H1 (cell line): ENCODE measurements around the gene PDE4B. TPM values are rescaled to one million over a fixed set of nuclear protein-coding genes. Genes with fewer than 3 reads are reported as not detected.
"Not testable (repeated sequence)": the region's sequence is repeated elsewhere in the genome, so short reads cannot be mapped to it uniquely, and the experiment has no call there.

Source experiments
- CTCF ChIA-PET: fragments of 300-600 bp; sonication (Branson Sonifier 250); formaldehyde crosslinking; loops from one replicate; lab custom pipeline; 2021; ENCODE audit not compliant: partially characterized antibody; lab: Charles Lee
- POLR2A ChIA-PET: fragments of 300-600 bp; sonication (Branson Sonifier 250); formaldehyde crosslinking; loops from one replicate; lab custom pipeline; 2021; ENCODE audit warnings: inconsistent platforms; ENCODE audit not compliant: partially characterized antibody; lab: Charles Lee
- DNase-seq, 2 experiments: peaks; one replicate each; pipeline versions ENCODE4 v3.0.0 to v3.0.0-alpha.2; 2010 to 2022; ENCODE audit warnings: low spot score in 2 of 2, low read depth in 1 of 2, mixed read lengths in 1 of 2
- FAIRE-seq: peaks from 2 replicates; lab custom pipeline; 2011; peaks lifted over from hg19 to GRCh38; lab: Jason Lieb, UNC
- H2AFZ ChIP-seq: 2 replicates; pipeline ENCODE4 v1.8.1; 2012; ENCODE audit warnings: low read length, inconsistent platforms
- H2AK5ac ChIP-seq: 2 replicates; pipeline ENCODE4 v1.6.1; 2013; ENCODE audit warnings: low read depth, low read length
- H2BK120ac ChIP-seq: replicated peaks from 2 replicates; pipeline ENCODE3; 2013; ENCODE audit warnings: low read depth, low read length, inconsistent platforms
- H2BK12ac ChIP-seq: 2 replicates; pipeline ENCODE4 v1.6.1; 2013; ENCODE audit warnings: low read depth, low read length
- H2BK15ac ChIP-seq: 2 replicates; pipeline ENCODE4 v1.6.1; 2013; ENCODE audit warnings: low read length
- H2BK20ac ChIP-seq: 2 replicates; pipeline ENCODE4 v1.6.1; 2013; ENCODE audit warnings: low read length
- H2BK5ac ChIP-seq: 2 replicates; pipeline ENCODE4 v1.6.1; 2013; ENCODE audit warnings: low read depth, low read length
- H3K14ac ChIP-seq: 2 replicates; pipeline ENCODE4 v1.6.1; 2013; ENCODE audit warnings: inconsistent platforms; ENCODE audit not compliant: insufficient read length
- H3K18ac ChIP-seq: 2 replicates; pipeline ENCODE4 v1.6.1; 2013; ENCODE audit warnings: low read length; ENCODE audit errors: extremely low read depth
- H3K23ac ChIP-seq: 2 replicates; pipeline ENCODE4 v1.6.1; 2013; ENCODE audit warnings: inconsistent platforms; ENCODE audit not compliant: insufficient read length
- H3K23me2 ChIP-seq: 2 replicates; pipeline ENCODE4 v1.6.1; 2013; ENCODE audit warnings: low read depth, low read length
- H3K27ac ChIP-seq: 2 replicates; pipeline ENCODE4 v1.6.1; 2011; ENCODE audit warnings: low read depth, low read length, inconsistent platforms
- H3K27me3 ChIP-seq, 4 experiments: replicated peaks in 1 of 4; 1 replicate in 1 of 4; 2 replicates in 3 of 4; pipeline versions ENCODE4 v1.6.1 to v1.8.1; 2011 to 2013; ENCODE audit warnings: low read length in 3 of 4, mild to moderate bottlenecking in 3 of 4, inconsistent platforms in 2 of 4, mixed read lengths in 2 of 4, moderate library complexity in 1 of 4; ENCODE audit not compliant: control insufficient read depth in 3 of 4, insufficient read depth in 3 of 4; ENCODE audit errors: extremely low read depth in 1 of 4
- H3K36me3 ChIP-seq, 4 experiments: 2 replicates each; pipeline versions ENCODE4 v1.6.1 to v1.8.1; 2011 to 2013; ENCODE audit warnings: mild to moderate bottlenecking in 4 of 4, low read length in 3 of 4, moderate library complexity in 2 of 4, control low read depth in 1 of 4, inconsistent platforms in 1 of 4; ENCODE audit not compliant: insufficient read depth in 4 of 4, control insufficient read depth in 2 of 4
- H3K4ac ChIP-seq: replicated peaks from 2 replicates; pipeline ENCODE3; 2013; ENCODE audit warnings: low read length, low read depth, mixed read lengths, inconsistent platforms; ENCODE audit not compliant: insufficient read length
- H3K4me1 ChIP-seq, 4 experiments: replicated peaks in 1 of 4; 1 replicate in 1 of 4; 2 replicates in 3 of 4; pipeline versions ENCODE4 v1.6.1 to v1.8.1; 2011 to 2013; ENCODE audit warnings: low read length in 3 of 4, inconsistent platforms in 2 of 4, mixed read lengths in 1 of 4; ENCODE audit not compliant: insufficient read depth in 4 of 4, control insufficient read depth in 3 of 4
- H3K4me2 ChIP-seq, 2 experiments: 2 replicates each; pipeline versions ENCODE4 v1.6.1 to v1.8.1; 2011 to 2013; ENCODE audit warnings: low read depth in 2 of 2, low read length in 2 of 2, control low read depth in 1 of 2, inconsistent platforms in 1 of 2, mild to moderate bottlenecking in 1 of 2; ENCODE audit not compliant: insufficient read depth in 1 of 2
- H3K4me3 ChIP-seq, 4 experiments: fragments of 200-600, 300-600 bp in 1 of 4; sonication (generic), shearing (Covaris generic), sonication (Bioruptor Twin) in 1 of 4; 2 replicates each; pipeline versions ENCODE4 v1.5.1 to v1.8.1; 2011 to 2016; ENCODE audit warnings: low read length in 4 of 4, low read depth in 3 of 4, control low read depth in 2 of 4, inconsistent platforms in 2 of 4, mild to moderate bottlenecking in 2 of 4, mixed read lengths in 1 of 4, moderate library complexity in 1 of 4; ENCODE audit not compliant: insufficient read depth in 2 of 4; ENCODE audit errors: extremely low read depth in 1 of 4
- H3K56ac ChIP-seq: replicated peaks from 2 replicates; pipeline ENCODE3; 2013; ENCODE audit warnings: low read depth, mild to moderate bottlenecking, mixed read lengths, low read length, inconsistent platforms; ENCODE audit not compliant: insufficient read length
- H3K79me1 ChIP-seq: 2 replicates; pipeline ENCODE4 v1.6.1; 2013; ENCODE audit warnings: low read depth, low read length, control low read depth
- H3K79me2 ChIP-seq, 2 experiments: 2 replicates each; pipeline versions ENCODE4 v1.6.1 to v1.8.1; 2012 to 2013; ENCODE audit warnings: low read length in 2 of 2, mild to moderate bottlenecking in 2 of 2, inconsistent platforms in 1 of 2; ENCODE audit not compliant: insufficient read depth in 2 of 2, control insufficient read depth in 1 of 2
- H3K9ac ChIP-seq, 4 experiments: replicated peaks in 1 of 4; 1 replicate in 1 of 4; 2 replicates in 3 of 4; pipeline versions ENCODE4 v1.6.1 to v1.8.1; 2011 to 2013; ENCODE audit warnings: low read depth in 3 of 4, low read length in 3 of 4, control low read depth in 2 of 4, mild to moderate bottlenecking in 2 of 4, moderate library complexity in 2 of 4, inconsistent platforms in 1 of 4; ENCODE audit errors: extremely low read depth in 1 of 4
- H3K9me3 ChIP-seq, 2 experiments: 2 replicates each; pipeline versions ENCODE4 v1.6.1 to v1.8.1; 2012 to 2013; ENCODE audit warnings: mild to moderate bottlenecking in 2 of 2, moderate library complexity in 2 of 2, control low read depth in 1 of 2, inconsistent platforms in 1 of 2, low read depth in 1 of 2, low read length in 1 of 2, mixed read lengths in 1 of 2; ENCODE audit not compliant: insufficient read depth in 2 of 2
- H4K20me1 ChIP-seq, 2 experiments: replicated peaks in 1 of 2; 2 replicates each; pipeline versions ENCODE3 to v1.8.1; 2011 to 2013; ENCODE audit warnings: inconsistent platforms in 2 of 2, low read length in 2 of 2, mild to moderate bottlenecking in 1 of 2; ENCODE audit not compliant: insufficient read depth in 2 of 2, control insufficient read depth in 1 of 2
- H4K5ac ChIP-seq: 2 replicates; pipeline ENCODE4 v1.6.1; 2013; ENCODE audit warnings: low read length, low read depth, mixed read lengths, inconsistent platforms; ENCODE audit not compliant: insufficient read length
- H4K8ac ChIP-seq: 2 replicates; pipeline ENCODE4 v1.8.0; 2013; ENCODE audit warnings: mild to moderate bottlenecking, moderate library complexity, low read length, inconsistent platforms; ENCODE audit not compliant: insufficient read depth; ENCODE audit errors: extremely low read depth
- H4K91ac ChIP-seq: replicated peaks from 2 replicates; pipeline ENCODE3; 2013; ENCODE audit warnings: low read length, mixed read lengths, inconsistent platforms; ENCODE audit not compliant: insufficient read length
- TEAD4 ChIP-seq: IDR thresholded peaks from 2 replicates; pipeline ENCODE4 v1.6.1; 2012; ENCODE audit warnings: low read depth, low read length, inconsistent platforms, mixed read lengths
- WGBS, 2 experiments: shearing (Covaris generic) in 1 of 2; methylation state at CpG; one replicate each; pipeline versions ENCODE4 v1.1.6 to v1.1.7; 2013 to 2015; ENCODE audit warnings: low lambda C conversion rate in 2 of 2, mixed read lengths in 2 of 2, inconsistent platforms in 1 of 2, low coverage in 1 of 2, missing lambda C conversion rate in 1 of 2; ENCODE audit not compliant: insufficient replicate concordance in 2 of 2, insufficient coverage in 1 of 2, insufficient read length in 1 of 2; ENCODE audit errors: extremely low coverage in 1 of 2, missing lambda C conversion rate in 1 of 2; 5-methylcytosine and 5-hydroxymethylcytosine counted together
- polyA plus RNA-seq, 7 experiments: library from polyadenylated mRNA; depleted of rRNA in 3 of 7; stranded (reverse) in 5 of 7; unstranded in 2 of 7; fragments of >200 nt in 5 of 7; fragments of 200-250 nt in 2 of 7; gene quantifications; 1 replicate in 5 of 7; 2 replicates in 1 of 7; 4 replicates in 1 of 7; pipeline versions ENCODE4 v1.2.1 to v1.2.3, GENCODE V29; 2011 to 2013; ENCODE audit warnings: missing spikeins in 2 of 7, mixed read lengths in 2 of 7
- total RNA-seq: library from RNA; stranded (reverse); fragmentation: NEBNext Ultra II Directional; extraction: Animal tissue kit (Norgen Biotek cat#: 25700); gene quantifications from 2 replicates; pipeline ENCODE4 v1.2.1, GENCODE V29; 2021
- TF ChIP-seq, protein P1 (sequence below): IDR thresholded peaks from 2 replicates; pipeline ENCODE4 v1.6.1; 2012; ENCODE audit warnings: low read length, inconsistent platforms

Gene PDE4B
- total and polyA plus RNA-seq, 2 of the 8 experiments (the other 6 are each of a cell fraction or from before 2014, with no cell fraction given), result 5.0 to 15.1 TPM

DNA sequence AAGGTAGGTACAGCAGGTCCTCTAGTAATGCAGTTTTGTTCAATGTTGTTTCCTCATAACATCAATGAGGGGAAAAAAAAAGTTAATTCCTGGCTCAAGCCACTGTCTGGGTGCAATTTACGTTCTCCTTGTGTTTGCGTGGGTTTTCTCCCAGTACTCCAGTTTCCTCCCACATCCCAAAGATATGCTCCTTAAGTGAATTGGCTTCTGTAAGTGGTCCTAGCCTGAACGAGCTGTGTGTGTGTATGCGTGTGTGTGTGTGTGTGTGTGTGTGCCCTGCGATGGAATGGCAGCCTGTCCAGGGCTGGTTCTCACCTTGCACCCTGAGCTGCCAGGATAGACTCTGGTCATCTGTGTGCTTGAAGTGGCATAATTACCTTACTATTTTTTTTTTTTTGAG, 332.0 kb downstream of the PDE4B start (continued):
- TF ChIP-seq, protein P1, sequence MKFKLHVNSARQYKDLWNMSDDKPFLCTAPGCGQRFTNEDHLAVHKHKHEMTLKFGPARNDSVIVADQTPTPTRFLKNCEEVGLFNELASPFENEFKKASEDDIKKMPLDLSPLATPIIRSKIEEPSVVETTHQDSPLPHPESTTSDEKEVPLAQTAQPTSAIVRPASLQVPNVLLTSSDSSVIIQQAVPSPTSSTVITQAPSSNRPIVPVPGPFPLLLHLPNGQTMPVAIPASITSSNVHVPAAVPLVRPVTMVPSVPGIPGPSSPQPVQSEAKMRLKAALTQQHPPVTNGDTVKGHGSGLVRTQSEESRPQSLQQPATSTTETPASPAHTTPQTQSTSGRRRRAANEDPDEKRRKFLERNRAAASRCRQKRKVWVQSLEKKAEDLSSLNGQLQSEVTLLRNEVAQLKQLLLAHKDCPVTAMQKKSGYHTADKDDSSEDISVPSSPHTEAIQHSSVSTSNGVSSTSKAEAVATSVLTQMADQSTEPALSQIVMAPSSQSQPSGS, result no peak
- TF ChIP-seq TEAD4, result no peak

DNA sequence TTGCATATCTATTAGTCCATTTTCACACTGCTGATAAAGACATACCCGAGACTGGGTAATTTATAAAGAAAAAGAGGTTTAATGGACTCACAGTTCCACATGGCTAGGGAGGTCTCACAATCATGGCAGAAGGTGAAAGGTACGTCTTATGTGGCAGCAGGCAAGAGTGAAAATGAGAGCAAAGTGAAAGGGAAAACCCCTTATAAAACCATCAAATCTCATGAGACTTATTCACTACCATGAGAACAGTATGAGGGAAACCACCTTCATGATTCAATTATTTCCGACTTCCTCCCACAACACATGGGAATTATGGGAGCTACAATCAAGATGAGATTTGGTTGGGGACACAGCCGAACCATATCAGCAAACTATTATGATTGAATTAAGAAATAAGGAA, 335.9 kb downstream of the PDE4B start:
- H4K20me1 ChIP-seq, H3K9ac ChIP-seq, H3K27ac ChIP-seq, H3K9me3 ChIP-seq, H3K4me1 ChIP-seq, H3K27me3 ChIP-seq, H2BK15ac ChIP-seq, H3K4me3 ChIP-seq, H2AK5ac ChIP-seq, H2BK20ac ChIP-seq, H3K4ac ChIP-seq, CTCF ChIA-PET, H4K5ac ChIP-seq, H3K79me2 ChIP-seq, H3K4me2 ChIP-seq, H3K14ac ChIP-seq, H2AFZ ChIP-seq, H3K23me2 ChIP-seq, DNase-seq, H3K36me3 ChIP-seq, H3K23ac ChIP-seq, H2BK5ac ChIP-seq, H4K8ac ChIP-seq, POLR2A ChIA-PET, H3K18ac ChIP-seq, H3K56ac ChIP-seq, H4K91ac ChIP-seq, H2BK120ac ChIP-seq, H3K79me1 ChIP-seq, H2BK12ac ChIP-seq, FAIRE-seq: not testable (repeated sequence)
- 85% methylated on average over 4 of the region's 4 CpGs; no CpG with 5 or more reads in 1 of the 2 experiments for WGBS, 2 experiments
